ENCODE measurements around the gene EFNA1.

Gene EFNA1

GRCh38 chr1:155127105-155127966, at the start of gene EFNA1:
TSS of gene EFNA1 (plus strand) at chr1:155127876. CDS start at chr1:155127978, 102 bp downstream.
- peak in 55 of 58 donors; percentile 42 to 97 (median 81) for DNase-seq

GRCh38 chr1:155078469-155079209, 49.0 kb upstream of the EFNA1 start, which contains the start of gene EFNA3:
TSS of gene EFNA3 (plus strand) at chr1:155078837. CDS start at chr1:155078942, 105 bp downstream.
- peak in 54 of 58 donors; percentile 7 to 83 (median 58) for DNase-seq

DNA sequence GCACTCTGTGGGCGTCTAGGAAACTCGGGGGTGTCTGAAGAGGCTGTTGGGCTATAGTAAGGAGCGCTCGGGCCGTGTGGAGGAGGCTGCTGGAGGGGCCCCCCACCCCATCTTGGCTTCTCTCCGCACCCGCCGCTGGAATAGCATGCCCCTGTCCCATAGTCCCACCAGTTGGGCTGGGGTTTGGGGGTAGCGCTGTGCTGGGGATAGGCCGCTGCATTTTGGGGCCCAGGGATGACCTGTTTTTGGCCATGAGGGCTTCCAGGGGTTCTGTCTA, 48.5 kb upstream of the EFNA1 start:
- DNase-seq, result no peak

GRCh38 chr1:155079487-155080311, 48.0 kb upstream of the EFNA1 start:
- DNase-seq, result peak in 4 of 58 donors; percentile 21 to 42 (median 27)

GRCh38 chr1:155080312-155081228, 47.1 kb upstream of the EFNA1 start:
- DNase-seq, result peak in 17 of 58 donors; percentile 8 to 72 (median 33)

GRCh38 chr1:155081472-155082300, 46.0 kb upstream of the EFNA1 start:
- peak in 11 of 58 donors; percentile 12 to 65 (median 29) for DNase-seq

DNA sequence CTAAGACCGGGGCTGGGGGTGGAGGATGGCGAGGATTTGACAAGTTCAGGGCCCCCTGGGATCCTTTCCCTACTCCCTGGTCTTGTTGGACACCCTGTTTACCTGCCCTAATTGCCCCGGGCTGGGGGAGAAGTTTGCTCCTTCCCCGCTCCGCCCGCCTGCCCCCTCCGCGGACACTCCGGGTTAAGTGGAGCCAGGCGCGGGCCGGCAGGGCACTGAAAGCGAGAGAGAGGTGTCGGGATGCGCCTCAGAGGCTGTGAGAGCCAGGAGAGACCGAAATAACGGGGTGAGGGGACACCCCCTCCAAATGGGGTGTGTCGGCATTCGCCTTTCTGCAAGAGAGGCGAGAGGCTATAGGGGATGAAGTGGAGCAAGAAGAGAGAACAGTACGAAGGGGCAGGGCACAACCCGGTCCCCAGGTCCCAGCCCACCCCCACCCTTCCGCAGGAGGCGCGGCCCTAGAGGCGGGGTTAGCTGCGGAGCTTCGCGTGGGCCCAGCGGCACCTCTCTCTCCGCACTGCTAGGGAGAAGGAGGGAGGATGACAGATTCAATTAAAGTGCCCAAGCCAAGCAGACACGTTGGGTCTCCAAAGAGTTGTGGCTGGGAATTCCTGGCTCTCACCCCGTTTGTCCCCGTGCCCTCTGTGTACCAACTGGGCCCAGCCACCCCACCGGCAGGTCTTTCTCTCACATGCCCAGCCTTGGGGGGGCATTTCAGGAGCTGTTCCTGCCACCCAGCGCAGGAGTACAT, 45.2 kb upstream of the EFNA1 start:
- peak in 1 of 58 donors; percentile 27 for DNase-seq

DNA sequence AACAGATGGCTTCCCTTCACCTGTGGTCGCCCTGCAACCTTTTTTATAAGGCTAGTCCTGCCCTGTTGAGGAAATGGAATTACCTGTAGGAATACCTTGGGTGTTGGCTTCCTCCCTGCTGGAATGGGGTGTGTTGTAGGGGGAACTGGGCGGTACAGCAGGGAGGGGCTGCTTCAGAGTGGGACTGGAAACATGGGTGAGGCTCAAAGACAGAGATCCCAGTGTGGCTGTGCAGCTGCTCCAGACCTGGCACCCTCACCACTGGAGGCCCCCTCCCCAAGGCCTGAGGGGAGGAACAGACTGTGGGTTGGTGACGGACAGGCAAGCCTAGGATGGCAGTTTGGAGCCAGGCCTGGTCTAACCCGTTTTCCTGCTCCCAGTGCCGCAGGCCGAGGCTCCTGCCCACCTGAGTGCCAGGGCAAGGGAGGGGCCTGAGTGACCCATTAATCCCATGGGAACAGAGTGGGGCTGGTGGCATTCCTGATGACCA, 44.6 kb upstream of the EFNA1 start:
- no peak for DNase-seq

GRCh38 chr1:155083865-155084721, 43.6 kb upstream of the EFNA1 start:
- DNase-seq, result peak in 29 of 58 donors; percentile 8 to 75 (median 32)

DNA sequence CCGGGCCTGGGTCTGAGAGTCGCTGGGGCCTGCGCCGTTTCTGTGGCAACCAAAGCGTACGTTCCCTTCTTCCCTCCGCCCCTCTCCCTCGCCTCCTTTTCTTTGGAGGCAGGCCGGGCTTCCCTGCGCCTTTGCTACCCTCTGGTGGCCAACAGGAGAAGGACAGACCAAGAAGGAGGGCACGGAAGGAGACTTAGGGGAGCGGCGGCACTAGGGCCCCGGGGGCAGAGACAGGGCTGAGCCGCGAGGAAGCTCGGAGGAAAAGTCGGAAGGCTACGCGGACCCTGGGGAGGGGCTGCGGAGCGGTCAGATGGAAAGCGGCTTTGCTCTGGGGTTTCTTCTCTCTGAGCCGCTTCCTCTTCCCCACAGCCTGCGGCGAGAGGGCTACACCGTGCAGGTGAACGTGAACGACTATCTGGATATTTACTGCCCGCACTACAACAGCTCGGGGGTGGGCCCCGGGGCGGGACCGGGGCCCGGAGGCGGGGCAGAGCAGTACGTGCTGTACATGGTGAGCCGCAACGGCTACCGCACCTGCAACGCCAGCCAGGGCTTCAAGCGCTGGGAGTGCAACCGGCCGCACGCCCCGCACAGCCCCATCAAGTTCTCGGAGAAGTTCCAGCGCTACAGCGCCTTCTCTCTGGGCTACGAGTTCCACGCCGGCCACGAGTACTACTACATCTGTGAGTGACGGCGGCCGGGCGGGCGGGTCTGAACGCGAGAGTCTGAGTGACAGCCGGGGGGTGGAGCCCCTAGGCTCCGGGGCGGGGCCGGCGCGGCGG, 42.8 kb upstream of the EFNA1 start:
- DNase-seq, result peak; percentile 66 to 96 (median 91)

GRCh38 chr1:155085504-155086127, 42.1 kb upstream of the EFNA1 start:
- DNase-seq, result peak in 8 of 58 donors; percentile 15 to 63 (median 38)

GRCh38 chr1:155086128-155086741, 41.4 kb upstream of the EFNA1 start:
- peak in 35 of 58 donors; percentile 9 to 73 (median 39) for DNase-seq

GRCh38 chr1:155086856-155087535, 40.7 kb upstream of the EFNA1 start:
- DNase-seq, result no peak

Measured in anterior cingulate cortex (tissue), 58 donors.